SK-N-MC (cell line): ENCODE results near the gene LRRC52.
"Not testable (repeated sequence)": the region's sequence is repeated elsewhere in the genome, so short reads cannot be mapped to it uniquely, and the experiment has no call there.

Experiments
- DNase-seq: peaks from one replicate; pipeline ENCODE4 v3.0.0-alpha.2; 2011; ENCODE audit warnings: low read depth, low spot score
- H3K27ac ChIP-seq: fragments of 200-600 bp; sonication (generic); 2 replicates; pipeline ENCODE4 v1.5.1; 2016; ENCODE audit warnings: mixed run types
- H3K36me3 ChIP-seq: fragments of 200-600 bp; sonication (generic); 2 replicates; pipeline ENCODE4 v1.6.1; 2017; ENCODE audit warnings: antibody characterized with exemption, low read length, mixed read lengths; ENCODE audit not compliant: insufficient read depth
- H3K4me3 ChIP-seq: fragments of 200-600 bp; sonication (generic); 2 replicates; pipeline ENCODE4 v1.5.1; 2016
- H3K9ac ChIP-seq: fragments of 200-600 bp; sonication (generic); 2 replicates; pipeline ENCODE4 v1.8.0; 2017; ENCODE audit warnings: mixed run types, mixed read lengths; ENCODE audit not compliant: insufficient read length
- H3K9me3 ChIP-seq: fragments of 200-600 bp; sonication (generic); 2 replicates; pipeline ENCODE4 v1.6.1; 2017; ENCODE audit warnings: low read depth, mild to moderate bottlenecking, antibody characterized with exemption, low read length, moderate library complexity, mixed read lengths
- EZH2 ChIP-seq: fragments of 200-600 bp; sonication (generic); IDR thresholded peaks from one replicate; pipeline ENCODE4 v1.6.1; 2017; ENCODE audit warnings: antibody characterized with exemption
- FOXP2 ChIP-seq: optimal IDR thresholded peaks from 2 replicates; pipeline ENCODE3; 2011; ENCODE audit warnings: mild to moderate bottlenecking, moderate library complexity; ENCODE audit not compliant: insufficient read depth; ENCODE audit errors: extremely low read length, control extremely low read depth
- POLR2AphosphoS5 ChIP-seq: IDR thresholded peaks from 2 replicates; pipeline ENCODE4 v1.6.1; 2012; ENCODE audit warnings: mild to moderate bottlenecking, low read depth, low read length, borderline replicate concordance

Gene LRRC52

GRCh38 chr1:165603810-165604209 lies 60.0 kb downstream of the LRRC52 start:
- DNase-seq: no peak
- TF ChIP-seq POLR2AphosphoS5 (no peak), FOXP2 (no peak), EZH2 (no peak)
- no peak overlapping the region for H3K9ac ChIP-seq
- H3K36me3 ChIP-seq: no peaks in the 10 kb centered on the region
- no peaks in the 10 kb centered on the region for H3K9me3 ChIP-seq
- H3K4me3 ChIP-seq: no peak overlapping the region
- no peak overlapping the region for H3K27ac ChIP-seq

GRCh38 chr1:165605246-165605645 lies 61.4 kb downstream of the LRRC52 start:
- H3K4me3 ChIP-seq: no peak overlapping the region
- no peak for DNase-seq
- no peak overlapping the region for H3K27ac ChIP-seq
- TF ChIP-seq EZH2 (no peak), POLR2AphosphoS5 (no peak), FOXP2 (no peak)
- no peaks in the 10 kb centered on the region for H3K36me3 ChIP-seq
- no peak overlapping the region for H3K9ac ChIP-seq
- no peaks in the 10 kb centered on the region for H3K9me3 ChIP-seq

DNA sequence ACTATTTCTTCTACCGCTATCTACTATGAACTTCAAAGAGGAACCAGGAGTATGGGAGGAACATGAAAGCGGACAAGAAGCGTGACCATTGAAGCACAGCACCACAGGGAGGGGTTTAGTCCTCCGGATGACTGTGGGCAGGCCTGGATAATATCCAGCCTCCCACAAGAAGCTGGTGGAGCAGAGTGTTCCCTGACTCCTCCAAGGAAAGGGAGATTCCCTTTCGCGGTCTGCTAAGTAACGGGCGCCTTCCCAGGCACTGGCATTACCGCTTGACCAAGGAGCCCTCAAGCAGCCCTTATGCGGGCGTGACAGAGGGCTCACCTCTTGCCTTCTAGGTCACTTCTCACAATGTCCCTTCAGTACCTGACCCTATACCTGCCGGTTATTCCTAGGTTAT lies 62.9 kb downstream of the LRRC52 start:
- not testable (repeated sequence) for DNase-seq, H3K9me3 ChIP-seq

DNA sequence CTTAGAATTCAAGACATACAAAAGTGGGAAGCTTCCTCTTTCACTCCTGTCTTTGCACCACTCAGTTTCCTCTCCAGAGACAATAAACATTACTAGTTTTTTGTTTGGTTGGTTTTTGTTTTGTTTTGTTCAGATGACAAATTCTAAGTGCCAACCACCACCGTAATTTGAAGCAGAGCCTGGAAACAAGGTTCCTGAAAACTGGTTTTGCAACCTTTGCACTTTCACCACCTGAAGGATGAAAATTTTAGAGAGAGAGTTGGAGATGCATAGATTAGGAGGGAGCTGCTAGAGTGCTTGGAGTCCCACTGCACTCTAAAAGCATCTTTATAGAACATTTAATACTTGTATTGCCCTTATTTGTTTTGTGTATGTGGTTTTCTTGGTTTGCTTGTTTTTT lies 67.1 kb downstream of the LRRC52 start:
- no peak for DNase-seq
- no peak overlapping the region for H3K9ac ChIP-seq
- H3K4me3 ChIP-seq: no peak overlapping the region
- no peaks in the 10 kb centered on the region for H3K36me3 ChIP-seq
- no peak for TF ChIP-seq POLR2AphosphoS5
- no peak for TF ChIP-seq FOXP2
- no peak for TF ChIP-seq EZH2
- no peak overlapping the region for H3K27ac ChIP-seq
- H3K9me3 ChIP-seq: no peaks in the 10 kb centered on the region

More for the DNA sequence above, 62.9 kb downstream of the LRRC52 start:
- not testable (repeated sequence) for H3K4me3 ChIP-seq, H3K36me3 ChIP-seq, H3K9ac ChIP-seq, H3K27ac ChIP-seq

DNA sequence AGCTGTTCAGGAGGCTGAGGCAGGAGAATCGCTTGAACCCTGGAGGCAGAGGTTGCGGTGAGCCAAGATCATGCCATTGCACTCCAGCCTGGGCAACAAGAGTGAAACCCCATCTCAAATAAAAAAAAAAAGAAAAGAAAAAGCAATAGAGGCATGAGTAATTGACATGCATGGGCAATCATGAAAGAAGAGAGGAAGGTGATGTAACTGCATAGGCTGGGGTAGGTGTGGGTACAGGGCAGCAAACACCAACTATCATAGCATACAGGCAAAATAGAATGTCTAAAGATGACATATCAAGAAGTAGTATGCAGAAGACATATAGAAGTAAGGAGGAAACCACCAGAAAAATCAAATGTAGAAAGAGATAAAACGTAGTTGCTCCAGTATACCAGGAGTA lies 68.3 kb downstream of the LRRC52 start:
- Histone ChIP-seq H3K9ac (no peak overlapping the region), H3K4me3 (no peak overlapping the region), H3K36me3 (no peaks in the 10 kb centered on the region), H3K9me3 (no peaks in the 10 kb centered on the region), H3K27ac (no peak overlapping the region)
- TF ChIP-seq EZH2: no peak
- TF ChIP-seq POLR2AphosphoS5: no peak
- no peak for TF ChIP-seq FOXP2
- DNase-seq: no peak
